Measurements from ENCODE around the gene MTUS2. TPM values are rescaled to one million over a fixed set of nuclear protein-coding genes. Genes with fewer than 3 reads are reported as not detected.
A peak's percentile ranks its signal among the peaks of the same experiment; 100 is the strongest.

The MTUS2 gene
- total RNA-seq, 1 donor: 0.36 TPM

DNA sequence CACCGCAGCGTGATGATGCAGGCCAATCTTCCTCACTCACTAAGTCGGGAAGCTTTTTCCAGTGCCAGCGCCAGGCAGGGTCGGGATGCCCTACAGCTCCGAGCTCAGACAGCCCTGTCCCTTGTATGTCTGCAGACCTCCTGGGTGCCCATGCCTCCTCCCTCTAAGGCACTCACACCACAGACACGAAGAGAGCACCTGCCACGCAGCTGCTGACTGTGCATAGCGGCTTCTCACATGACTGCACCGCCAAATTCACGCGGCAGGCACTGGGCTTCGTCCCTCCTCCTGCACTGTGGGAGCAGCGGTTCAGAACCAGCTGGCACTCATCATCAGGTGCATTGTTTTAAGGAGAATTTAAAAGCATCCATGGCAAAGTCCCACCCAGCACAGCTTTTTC is 687.2 kb downstream of the MTUS2 start:
- H3K4me3 ChIP-seq (ENCODE audit: low read depth, low read length): no peak overlapping the region
- TF ChIP-seq, protein P1, sequence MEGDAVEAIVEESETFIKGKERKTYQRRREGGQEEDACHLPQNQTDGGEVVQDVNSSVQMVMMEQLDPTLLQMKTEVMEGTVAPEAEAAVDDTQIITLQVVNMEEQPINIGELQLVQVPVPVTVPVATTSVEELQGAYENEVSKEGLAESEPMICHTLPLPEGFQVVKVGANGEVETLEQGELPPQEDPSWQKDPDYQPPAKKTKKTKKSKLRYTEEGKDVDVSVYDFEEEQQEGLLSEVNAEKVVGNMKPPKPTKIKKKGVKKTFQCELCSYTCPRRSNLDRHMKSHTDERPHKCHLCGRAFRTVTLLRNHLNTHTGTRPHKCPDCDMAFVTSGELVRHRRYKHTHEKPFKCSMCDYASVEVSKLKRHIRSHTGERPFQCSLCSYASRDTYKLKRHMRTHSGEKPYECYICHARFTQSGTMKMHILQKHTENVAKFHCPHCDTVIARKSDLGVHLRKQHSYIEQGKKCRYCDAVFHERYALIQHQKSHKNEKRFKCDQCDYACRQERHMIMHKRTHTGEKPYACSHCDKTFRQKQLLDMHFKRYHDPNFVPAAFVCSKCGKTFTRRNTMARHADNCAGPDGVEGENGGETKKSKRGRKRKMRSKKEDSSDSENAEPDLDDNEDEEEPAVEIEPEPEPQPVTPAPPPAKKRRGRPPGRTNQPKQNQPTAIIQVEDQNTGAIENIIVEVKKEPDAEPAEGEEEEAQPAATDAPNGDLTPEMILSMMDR (IDR thresholded peaks at IDR 0.05; ENCODE audit: insufficient read depth, low read length): no peak
- no peak for DNase-seq (ENCODE audit: low read depth)

- no peak overlapping the region for H3K4me3 ChIP-seq (ENCODE audit: low read depth, low read length)
- peak; percentile 91 for DNase-seq (ENCODE audit: low read depth)
- TF ChIP-seq, protein P1 (IDR thresholded peaks at IDR 0.05; ENCODE audit: insufficient read depth, low read length): peak; percentile 99
Observed at GRCh38 chr13:29508130-29508875, 688.2 kb downstream of the MTUS2 start.

DNA sequence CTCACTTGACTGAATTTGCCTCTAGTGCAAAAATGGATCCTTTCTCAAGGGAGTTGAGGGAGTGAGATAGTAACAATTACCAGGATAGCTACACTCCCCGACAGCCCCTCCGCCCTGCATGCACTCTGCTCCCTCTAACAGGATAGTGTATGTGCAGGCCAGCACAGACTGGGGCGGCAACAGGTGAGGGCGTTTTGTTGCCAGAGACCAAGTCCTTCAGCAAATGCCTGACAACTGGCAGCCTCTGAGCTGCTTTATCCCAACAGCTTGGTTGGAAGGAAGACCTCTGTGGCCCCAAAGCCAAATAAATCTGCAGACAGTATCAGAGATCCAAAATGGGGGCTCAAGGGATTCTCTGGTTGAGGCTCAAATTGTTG is 688.7 kb downstream of the MTUS2 start:
- DNase-seq (ENCODE audit: low read depth): no peak
- no peak overlapping the region for H3K4me3 ChIP-seq (ENCODE audit: low read depth, low read length)
- TF ChIP-seq, protein P1 (IDR thresholded peaks at IDR 0.05; ENCODE audit: insufficient read depth, low read length): no peak

DNA sequence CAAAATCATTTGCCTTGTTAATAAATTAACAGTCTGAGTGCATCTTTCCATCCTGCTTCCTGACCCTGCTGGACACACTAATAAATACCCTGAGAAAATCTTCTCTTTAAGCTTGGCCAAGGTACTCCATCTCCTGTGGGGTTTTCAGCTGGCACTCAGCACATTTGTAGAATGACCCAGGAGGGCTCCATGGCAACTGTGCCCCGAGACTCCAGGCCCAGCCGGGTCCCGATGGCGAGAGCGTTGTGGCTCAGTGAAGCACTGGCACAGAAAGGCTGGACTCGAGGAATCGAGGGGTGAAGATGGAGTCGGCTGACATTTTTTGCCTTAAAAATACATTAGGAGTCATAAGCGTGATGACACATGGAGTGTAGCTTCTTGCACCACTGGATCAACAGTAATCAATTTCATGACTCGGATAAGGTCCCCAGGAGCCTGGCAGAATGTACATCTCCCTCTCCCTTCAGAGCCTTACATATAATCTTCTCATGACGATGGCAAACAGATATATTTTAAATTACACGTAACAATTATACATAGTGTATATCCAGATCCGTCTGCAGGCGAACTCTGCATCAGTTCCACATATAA is 690.0 kb downstream of the MTUS2 start:
- TF ChIP-seq, protein P1 (IDR thresholded peaks at IDR 0.05; ENCODE audit: insufficient read depth, low read length): no peak
- DNase-seq (ENCODE audit: low read depth): peak; percentile 29
- H3K4me3 ChIP-seq (ENCODE audit: low read depth, low read length): no peak overlapping the region

DNA sequence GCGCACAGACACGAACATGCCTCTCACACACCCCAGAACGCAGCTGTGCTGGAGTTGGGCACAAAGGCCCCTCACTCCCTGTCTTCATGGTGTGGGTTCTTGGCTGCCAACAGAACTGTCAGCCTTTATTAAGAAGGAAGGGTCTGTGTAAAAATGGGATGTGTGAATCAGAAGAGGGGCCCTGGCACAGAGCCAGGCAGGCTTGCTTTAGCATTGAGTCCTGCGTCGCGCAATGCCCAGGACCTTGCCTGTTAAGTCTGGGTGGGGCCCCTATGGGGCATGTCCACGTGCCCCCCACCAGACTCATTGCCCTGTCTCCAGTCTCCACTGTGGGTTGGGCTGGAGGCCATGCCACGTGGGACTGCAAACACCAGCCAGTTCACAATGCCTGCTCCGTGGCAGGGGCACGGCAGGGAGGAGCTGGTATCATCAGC is 690.5 kb downstream of the MTUS2 start:
- TF ChIP-seq, protein P1 (IDR thresholded peaks at IDR 0.05; ENCODE audit: insufficient read depth, low read length): no peak
- no peak overlapping the region for H3K4me3 ChIP-seq (ENCODE audit: low read depth, low read length)
- no peak for DNase-seq (ENCODE audit: low read depth)

DNA sequence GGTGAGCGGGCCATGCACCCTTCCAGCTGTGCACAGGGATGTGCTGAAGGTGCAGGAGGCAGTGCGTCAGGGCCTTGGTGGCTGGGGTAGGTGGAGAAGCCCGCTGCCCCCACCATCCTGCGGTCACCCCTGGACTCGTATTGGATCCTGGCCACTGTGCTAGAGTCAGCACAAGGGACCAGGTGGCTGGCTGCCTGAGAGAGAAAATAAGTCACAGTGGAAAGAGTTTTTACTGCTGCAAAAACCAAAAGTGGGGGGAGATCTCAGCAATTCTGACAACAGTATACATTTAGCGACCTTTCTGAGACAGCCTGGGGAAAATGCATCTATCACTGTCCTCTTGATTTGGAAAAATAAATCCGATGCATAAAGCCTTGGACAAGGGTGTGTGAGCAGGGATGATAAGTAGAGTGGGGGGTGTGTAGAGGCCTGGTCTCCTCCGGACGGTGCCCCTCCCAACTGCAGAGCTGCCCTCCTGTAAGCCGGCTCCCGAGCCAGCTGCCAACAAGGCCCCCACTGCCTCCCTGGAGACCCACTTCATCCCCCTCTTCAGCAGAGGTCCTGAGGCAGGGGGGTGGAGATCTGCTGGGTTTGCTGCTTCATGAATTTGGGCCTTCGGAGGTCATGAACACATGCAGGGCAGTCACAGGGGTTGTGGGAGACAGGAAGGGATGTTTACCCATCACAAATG is 691.1 kb downstream of the MTUS2 start:
- no peak for DNase-seq (ENCODE audit: low read depth)

More for the DNA sequence above, 691.1 kb downstream of the MTUS2 start:
- H3K4me3 ChIP-seq (ENCODE audit: low read depth, low read length): no peak overlapping the region
- TF ChIP-seq, protein P1 (IDR thresholded peaks at IDR 0.05; ENCODE audit: insufficient read depth, low read length): no peak

Measured in fibroblast of the aortic adventitia (primary cell).